Ishikawa (cell line): ENCODE measurements around the gene KCNJ3.

Source experiments
- CREB1 ChIP-seq: IDR thresholded peaks from 2 replicates; pipeline ENCODE4 v1.6.1; 2012; ENCODE audit warnings: low read depth
- EP300 ChIP-seq: IDR thresholded peaks from 2 replicates; pipeline ENCODE4 v1.6.1; 2012; ENCODE audit warnings: borderline replicate concordance
- FOXM1 ChIP-seq: IDR thresholded peaks from 2 replicates; pipeline ENCODE4 v1.6.1; 2012; ENCODE audit warnings: low read depth, borderline replicate concordance
- MAX ChIP-seq: IDR thresholded peaks from 2 replicates; pipeline ENCODE4 v1.6.1; 2012
- NFIC ChIP-seq: IDR thresholded peaks from 2 replicates; pipeline ENCODE4 v1.6.1; 2012
- RAD21 ChIP-seq: IDR thresholded peaks from 2 replicates; pipeline ENCODE4 v1.6.1; 2012; ENCODE audit warnings: low read depth
- REST ChIP-seq: IDR thresholded peaks from 2 replicates; pipeline ENCODE4 v1.6.1; 2012; ENCODE audit warnings: low read depth, mild to moderate bottlenecking
- TCF12 ChIP-seq: IDR thresholded peaks from 2 replicates; pipeline ENCODE4 v1.6.1; 2012; ENCODE audit warnings: low read depth
- USF1 ChIP-seq: IDR thresholded peaks from 2 replicates; pipeline ENCODE4 v1.6.1; 2012
- YY1 ChIP-seq: IDR thresholded peaks from 2 replicates; pipeline ENCODE4 v1.6.1; 2012; ENCODE audit warnings: low read depth
- ZBTB7A ChIP-seq: IDR thresholded peaks from 2 replicates; pipeline ENCODE4 v1.6.1; 2012; ENCODE audit warnings: low read depth

GRCh38 chr2:154706660-154707059 lies 8.2 kb downstream of the KCNJ3 start:
- TF ChIP-seq USF1, result no peak
- no peak for TF ChIP-seq RAD21
- TF ChIP-seq REST, result no peak
- no peak for TF ChIP-seq TCF12
- TF ChIP-seq YY1, result no peak
- TF ChIP-seq NFIC, result no peak
- TF ChIP-seq EP300, result no peak
- no peak for TF ChIP-seq MAX
- no peak for TF ChIP-seq CREB1
- TF ChIP-seq FOXM1, result no peak
- no peak for TF ChIP-seq ZBTB7A
